Measurements from ENCODE around the gene UHRF1.

DNA sequence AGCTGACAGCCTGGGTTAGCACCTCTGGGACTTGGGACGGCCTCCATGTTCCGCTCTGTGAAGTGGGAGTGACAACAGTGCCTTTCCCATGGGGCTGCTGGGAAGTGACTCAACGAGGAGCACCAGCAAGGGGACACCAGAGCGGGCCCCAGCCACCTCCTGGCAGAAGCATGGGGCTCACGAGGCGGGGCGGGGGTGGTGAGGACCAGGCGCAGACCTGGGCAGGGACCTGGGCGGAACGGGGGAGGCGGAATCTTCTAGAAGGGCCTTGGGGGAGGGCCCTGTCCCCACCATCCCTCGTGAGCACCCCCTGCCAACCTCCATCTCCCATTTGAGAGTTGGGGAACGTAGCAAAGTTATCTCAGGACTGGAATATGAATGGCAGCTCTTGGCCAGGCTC, 97.5 kb downstream of the UHRF1 start:
- TF ChIP-seq EZH2 (IDR thresholded peaks at IDR 0.05) (no peak), POLR2AphosphoS5 (IDR thresholded peaks at IDR 0.05; ENCODE audit: borderline replicate concordance, low read depth, low read length) (no peak)
